ENCODE data around the gene FBXO28. TPM values are rescaled to one million over a fixed set of nuclear protein-coding genes. Genes with fewer than 3 reads are reported as not detected.

Gene FBXO28
- total RNA-seq, 4 donors from 2014 or later = 32.5 to 64.7 (median 35.4) TPM

GRCh38 chr1:224085421-224086108, 28.3 kb upstream of the FBXO28 start:
- no peaks in the 10 kb centered on the region for H3K36me3 ChIP-seq
- no peak overlapping the region for H3K4me3 ChIP-seq (replicated peaks in 1 of 3)
- TF ChIP-seq, protein P1, sequence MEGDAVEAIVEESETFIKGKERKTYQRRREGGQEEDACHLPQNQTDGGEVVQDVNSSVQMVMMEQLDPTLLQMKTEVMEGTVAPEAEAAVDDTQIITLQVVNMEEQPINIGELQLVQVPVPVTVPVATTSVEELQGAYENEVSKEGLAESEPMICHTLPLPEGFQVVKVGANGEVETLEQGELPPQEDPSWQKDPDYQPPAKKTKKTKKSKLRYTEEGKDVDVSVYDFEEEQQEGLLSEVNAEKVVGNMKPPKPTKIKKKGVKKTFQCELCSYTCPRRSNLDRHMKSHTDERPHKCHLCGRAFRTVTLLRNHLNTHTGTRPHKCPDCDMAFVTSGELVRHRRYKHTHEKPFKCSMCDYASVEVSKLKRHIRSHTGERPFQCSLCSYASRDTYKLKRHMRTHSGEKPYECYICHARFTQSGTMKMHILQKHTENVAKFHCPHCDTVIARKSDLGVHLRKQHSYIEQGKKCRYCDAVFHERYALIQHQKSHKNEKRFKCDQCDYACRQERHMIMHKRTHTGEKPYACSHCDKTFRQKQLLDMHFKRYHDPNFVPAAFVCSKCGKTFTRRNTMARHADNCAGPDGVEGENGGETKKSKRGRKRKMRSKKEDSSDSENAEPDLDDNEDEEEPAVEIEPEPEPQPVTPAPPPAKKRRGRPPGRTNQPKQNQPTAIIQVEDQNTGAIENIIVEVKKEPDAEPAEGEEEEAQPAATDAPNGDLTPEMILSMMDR (IDR thresholded peaks at IDR 0.05) = no peak
- no peak for TF ChIP-seq POLR2A (IDR thresholded peaks at IDR 0.05)
- H3K9me3 ChIP-seq = no peaks in the 10 kb centered on the region
- no peaks in the 10 kb centered on the region for H3K4me1 ChIP-seq
- no peak for DNase-seq
- no peak overlapping the region for H3K27ac ChIP-seq
- 92 to 93% methylated on average over 4 of the region's 4 CpGs for WGBS, 2 donors
- H3K27me3 ChIP-seq = no peaks in the 10 kb centered on the region
- intact Hi-C loops (cut with DNase I) = no loop called here

- no peak overlapping the region for H3K4me3 ChIP-seq (replicated peaks in 1 of 3)
- TF ChIP-seq, protein P1 (IDR thresholded peaks at IDR 0.05) = no peak
- TF ChIP-seq POLR2A (IDR thresholded peaks at IDR 0.05) = no peak
- H3K27me3 ChIP-seq = no peaks in the 10 kb centered on the region
- H3K27ac ChIP-seq = no peak overlapping the region
- H3K4me1 ChIP-seq = no peaks in the 10 kb centered on the region
- no peak for DNase-seq
- no peaks in the 10 kb centered on the region for H3K9me3 ChIP-seq
- WGBS, 2 donors = 69 to 79% methylated on average over 2 of the region's 2 CpGs
- H3K36me3 ChIP-seq = no peaks in the 10 kb centered on the region
- intact Hi-C loops (cut with DNase I) = no loop called here
Measured at GRCh38 chr1:224087286-224087794, 26.6 kb upstream of the FBXO28 start.

DNA sequence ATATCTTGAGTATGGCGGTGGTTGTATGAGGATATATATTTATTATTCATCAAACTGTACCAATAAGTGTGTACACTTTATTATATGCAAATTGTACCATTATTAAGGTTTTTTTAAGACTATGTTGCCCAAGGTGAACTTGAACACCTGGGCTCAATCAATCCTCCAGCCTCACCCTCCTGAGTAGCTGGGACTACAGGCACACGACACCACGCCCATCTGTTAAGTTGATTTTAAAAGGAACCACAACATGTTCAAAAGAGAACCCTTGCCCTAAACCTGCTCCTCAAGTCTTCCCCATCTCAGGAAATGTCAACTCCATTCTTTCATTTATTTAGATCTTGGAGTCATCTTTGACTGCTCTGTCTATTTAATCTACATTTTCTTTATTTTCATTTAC, 24.3 kb upstream of the FBXO28 start:
- H3K9me3 ChIP-seq = no peaks in the 10 kb centered on the region
- DNase-seq = no peak
- H3K36me3 ChIP-seq = no peaks in the 10 kb centered on the region
- H3K4me1 ChIP-seq = no peaks in the 10 kb centered on the region
- H3K27me3 ChIP-seq = no peaks in the 10 kb centered on the region
- H3K4me3 ChIP-seq (replicated peaks in 1 of 3) = no peak overlapping the region
- 87 to 91% methylated on average over 3 of the region's 3 CpGs for WGBS, 2 donors
- no peak overlapping the region for H3K27ac ChIP-seq
- intact Hi-C loops (cut with DNase I) = no loop called here
- TF ChIP-seq, protein P1 (IDR thresholded peaks at IDR 0.05) = no peak
- TF ChIP-seq POLR2A (IDR thresholded peaks at IDR 0.05) = no peak

DNA sequence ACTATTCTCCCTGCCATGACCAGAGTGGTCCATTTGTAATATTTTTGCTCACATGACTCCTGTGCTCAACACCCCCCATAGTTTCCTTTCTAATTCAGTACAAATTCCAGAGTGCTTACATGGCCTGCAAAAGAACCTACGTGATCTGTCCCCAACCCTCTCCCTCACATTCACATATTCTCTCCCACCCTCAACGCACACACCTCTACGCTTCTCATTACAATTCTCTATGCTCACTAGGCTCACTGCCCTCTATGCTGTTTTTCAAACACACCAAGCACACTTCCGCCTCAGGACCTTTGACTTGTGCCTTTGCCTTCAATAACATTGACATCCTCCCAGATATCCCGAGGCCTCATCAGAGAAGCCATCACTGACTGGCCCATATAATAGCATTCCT, 23.8 kb upstream of the FBXO28 start:
- no peak overlapping the region for H3K27ac ChIP-seq
- H3K36me3 ChIP-seq = no peaks in the 10 kb centered on the region
- no peak overlapping the region for H3K4me3 ChIP-seq (replicated peaks in 1 of 3)
- no peaks in the 10 kb centered on the region for H3K9me3 ChIP-seq
- no peaks in the 10 kb centered on the region for H3K4me1 ChIP-seq
- intact Hi-C loops (cut with DNase I) = no loop called here
- DNase-seq = no peak
- TF ChIP-seq POLR2A (IDR thresholded peaks at IDR 0.05) = no peak
- TF ChIP-seq, protein P1 (IDR thresholded peaks at IDR 0.05) = no peak
- no peaks in the 10 kb centered on the region for H3K27me3 ChIP-seq
- WGBS, 2 donors = 83 to 87% methylated on average over 5 of the region's 5 CpGs

DNA sequence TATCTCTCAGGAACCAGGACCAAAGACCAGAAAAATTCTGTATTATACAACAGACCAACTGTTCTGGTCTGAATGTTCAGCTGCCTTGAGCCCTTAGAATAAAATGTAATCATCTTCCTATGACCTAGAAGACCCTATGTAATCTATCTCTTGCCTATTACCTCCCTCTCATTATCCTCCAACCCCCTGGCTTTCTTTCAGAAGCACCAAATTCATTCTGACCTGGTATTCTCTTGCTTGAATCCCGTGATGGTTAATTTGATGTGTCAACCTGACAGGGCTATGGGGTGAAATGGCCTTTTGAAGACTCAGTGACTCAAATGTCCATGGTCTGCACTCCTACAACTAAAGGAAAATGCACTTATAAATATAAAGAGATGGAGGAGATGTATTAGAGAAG, 21.8 kb upstream of the FBXO28 start:
- Histone ChIP-seq H3K4me1 (no peaks in the 10 kb centered on the region), H3K27me3 (no peaks in the 10 kb centered on the region), H3K36me3 (no peaks in the 10 kb centered on the region), H3K4me3 (replicated peaks in 1 of 3) (no peak overlapping the region), H3K9me3 (no peaks in the 10 kb centered on the region), H3K27ac (no peak overlapping the region)
- 76 to 100% methylated on average over 1 of the region's 1 CpG for WGBS, 2 donors
- no peak for DNase-seq
- TF ChIP-seq, protein P1 (IDR thresholded peaks at IDR 0.05) = no peak
- TF ChIP-seq POLR2A (IDR thresholded peaks at IDR 0.05) = no peak
- intact Hi-C loops (cut with DNase I) = no loop called here
